PC-3 (cell line): ENCODE measurements around the gene SAMD8. TPM values are rescaled to one million over a fixed set of nuclear protein-coding genes. Genes with fewer than 3 reads are reported as not detected.

Experiments used
- ATAC-seq: fragments of 200-7000 bp; cut with Tn5 transposase; 2 replicates; pipeline ENCODE4 v1.9.1; 2020; ENCODE audit warnings: mild to moderate bottlenecking, moderate library complexity
- BruUV-seq: library from RNA; stranded (reverse); fragments of 400-500 nt; replicated peaks from 2 replicates; lab custom pipeline; 2021; lab: Mats Ljungman, UMichigan
- CTCF ChIA-PET: fragments of 300-600 bp; sonication (Branson Sonifier 250); formaldehyde crosslinking; loops from one replicate; lab custom pipeline; 2022; ENCODE audit warnings: antibody characterized with exemption; lab: Charles Lee
- POLR2A ChIA-PET: fragments of 300-600 bp; sonication (Branson Sonifier 250); formaldehyde crosslinking; loops from one replicate; lab custom pipeline; 2022; ENCODE audit warnings: antibody characterized with exemption; ENCODE audit not compliant: unreplicated experiment; lab: Charles Lee
- DNase-seq: peaks from one replicate; pipeline ENCODE4 v3.0.0-alpha.2; 2015
- H2AFZ ChIP-seq: fragments of 300-600 bp; sonication (generic); 2 replicates; pipeline ENCODE4 v1.6.0; 2016; ENCODE audit warnings: antibody characterized with exemption, low read length
- H3F3A ChIP-seq: fragments of 300-600 bp; sonication (generic); one replicate; pipeline ENCODE4 v1.6.0; 2017; ENCODE audit warnings: antibody characterized with exemption, low read length, control low read depth, mild to moderate bottlenecking; ENCODE audit not compliant: unreplicated experiment
- H3K27ac ChIP-seq: fragments of 300-600 bp; sonication (generic); 2 replicates; pipeline ENCODE4 v1.5.1; 2016; ENCODE audit warnings: mild to moderate bottlenecking, low read length
- H3K27me3 ChIP-seq: fragments of 300-600 bp; sonication (generic); 2 replicates; pipeline ENCODE4 v1.6.1; 2016; ENCODE audit warnings: low read length, mixed read lengths
- H3K36me3 ChIP-seq: fragments of 300-600 bp; sonication (generic); 2 replicates; pipeline ENCODE4 v1.6.1; 2016; ENCODE audit warnings: low read depth, mixed run types, low read length, mixed read lengths
- H3K4me1 ChIP-seq: fragments of 300-600 bp; sonication (generic); 2 replicates; pipeline ENCODE4 v1.5.1; 2016; ENCODE audit warnings: low read length; ENCODE audit not compliant: insufficient read depth
- H3K4me2 ChIP-seq: fragments of 300-600 bp; sonication (generic); 2 replicates; pipeline ENCODE4 v1.6.0; 2016; ENCODE audit warnings: low read length
- H3K4me3 ChIP-seq: fragments of 300-600 bp; sonication (generic); 2 replicates; pipeline ENCODE4 v1.5.1; 2016; ENCODE audit warnings: mild to moderate bottlenecking, low read length, mixed read lengths
- H3K79me2 ChIP-seq: fragments of 300-600 bp; sonication (generic); 2 replicates; pipeline ENCODE4 v1.6.1; 2017; ENCODE audit warnings: low read length, mixed read lengths
- H3K9ac ChIP-seq: fragments of 300-600 bp; sonication (generic); 2 replicates; pipeline ENCODE4 v1.6.0; 2016; ENCODE audit warnings: mild to moderate bottlenecking, low read length
- H3K9me2 ChIP-seq: fragments of 300-600 bp; sonication (generic); replicated peaks from 2 replicates; pipeline ENCODE4 v1.6.1; 2016; ENCODE audit warnings: mixed run types, low read length, mixed read lengths
- H3K9me3 ChIP-seq: fragments of 300-600 bp; sonication (generic); 2 replicates; pipeline ENCODE4 v1.6.1; 2016; ENCODE audit warnings: low read length, mixed read lengths
- H4K20me1 ChIP-seq: fragments of 300-600 bp; sonication (generic); 2 replicates; pipeline ENCODE4 v1.6.1; 2016; ENCODE audit warnings: low read length, mixed read lengths
- EZH2 ChIP-seq: fragments of 300-600 bp; sonication (generic); IDR thresholded peaks from one replicate; pipeline ENCODE4 v1.6.1; 2017; ENCODE audit warnings: antibody characterized with exemption, mild to moderate bottlenecking, low read length; ENCODE audit not compliant: unreplicated experiment
- EZH2phosphoT487 ChIP-seq: fragments of 300-600 bp; sonication (generic); IDR thresholded peaks from 2 replicates; pipeline ENCODE4 v1.6.1; 2018; ENCODE audit warnings: mild to moderate bottlenecking, antibody characterized with exemption, low read length, borderline replicate concordance
- intact Hi-C: fragments of 100-400 bp; cut with micrococcal nuclease; formaldehyde crosslinking; loops from 2 replicates; pipeline ENCODE4 v1.9.0; 2023
- total RNA-seq: library from RNA; depleted of rRNA; stranded (reverse); fragments of >200 nt; gene quantifications from 2 replicates; pipeline ENCODE4 v1.2.3, GENCODE V29; 2014
- TF ChIP-seq, protein P1 (sequence below): fragments of 300-600 bp; sonication (generic); conservative IDR thresholded peaks from 2 replicates; pipeline ENCODE4 v1.5.1; 2017; ENCODE audit warnings: antibody characterized with exemption, low read depth, mild to moderate bottlenecking, low read length

The SAMD8 gene
- total RNA-seq, 1 experiment from 2014 or later, result 47.4 TPM

DNA sequence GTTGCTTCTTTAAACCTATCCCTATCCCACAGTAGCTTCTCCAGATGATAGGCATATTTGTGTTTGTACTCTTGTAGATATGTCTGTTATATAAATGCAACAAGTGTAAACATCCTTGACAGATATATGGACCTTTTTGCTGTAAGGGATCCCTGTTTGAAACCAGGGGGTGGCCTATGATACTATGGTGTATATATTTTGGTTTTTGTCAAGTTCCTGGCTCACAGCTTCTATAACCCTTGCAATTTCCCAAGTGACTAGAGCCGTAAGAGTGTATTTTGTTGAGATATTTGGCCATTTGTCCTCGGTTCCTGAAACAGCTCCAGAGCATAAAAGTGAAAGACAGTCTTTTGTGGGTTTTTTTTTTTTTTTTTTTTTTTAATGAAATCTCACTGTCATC, 114.6 kb downstream of the SAMD8 start:
- Histone ChIP-seq H3K79me2 (peaks cover 84% of the 10 kb centered on the region), H4K20me1 (peaks cover 89% of the 10 kb centered on the region), H3K27ac (no peak overlapping the region), H3K27me3 (no peaks in the 10 kb centered on the region), H3K9me3 (no peaks in the 10 kb centered on the region), H3K4me3 (no peak overlapping the region), H3K36me3 (peaks cover 92% of the 10 kb centered on the region), H2AFZ (no peak overlapping the region), H3K4me1 (peaks cover 27% of the 10 kb centered on the region), H3K9me2 (no peaks in the 10 kb centered on the region), H3K9ac (no peak overlapping the region), H3K4me2 (no peak overlapping the region), H3F3A (peaks cover 50% of the 10 kb centered on the region)
- no TSS peak for BruUV-seq
- POLR2A ChIA-PET, result interaction anchor here (1.4 kb wide), 1 partner anchor 15 kb away, joined by 34 read pairs; the partner anchor contains the start of gene VDAC2
- ATAC-seq (no peak), DNase-seq (no peak)
- CTCF ChIA-PET, result interaction anchor here (0.9 to 1.4 kb wide), 3 partner anchors 10 to 173 kb away, joined by 3 to 12 read pairs (median 3); partner anchors contain the start of gene COMTD1
- TF ChIP-seq EZH2, result no peak
- TF ChIP-seq, protein P1, sequence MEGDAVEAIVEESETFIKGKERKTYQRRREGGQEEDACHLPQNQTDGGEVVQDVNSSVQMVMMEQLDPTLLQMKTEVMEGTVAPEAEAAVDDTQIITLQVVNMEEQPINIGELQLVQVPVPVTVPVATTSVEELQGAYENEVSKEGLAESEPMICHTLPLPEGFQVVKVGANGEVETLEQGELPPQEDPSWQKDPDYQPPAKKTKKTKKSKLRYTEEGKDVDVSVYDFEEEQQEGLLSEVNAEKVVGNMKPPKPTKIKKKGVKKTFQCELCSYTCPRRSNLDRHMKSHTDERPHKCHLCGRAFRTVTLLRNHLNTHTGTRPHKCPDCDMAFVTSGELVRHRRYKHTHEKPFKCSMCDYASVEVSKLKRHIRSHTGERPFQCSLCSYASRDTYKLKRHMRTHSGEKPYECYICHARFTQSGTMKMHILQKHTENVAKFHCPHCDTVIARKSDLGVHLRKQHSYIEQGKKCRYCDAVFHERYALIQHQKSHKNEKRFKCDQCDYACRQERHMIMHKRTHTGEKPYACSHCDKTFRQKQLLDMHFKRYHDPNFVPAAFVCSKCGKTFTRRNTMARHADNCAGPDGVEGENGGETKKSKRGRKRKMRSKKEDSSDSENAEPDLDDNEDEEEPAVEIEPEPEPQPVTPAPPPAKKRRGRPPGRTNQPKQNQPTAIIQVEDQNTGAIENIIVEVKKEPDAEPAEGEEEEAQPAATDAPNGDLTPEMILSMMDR, result no peak
- no peak for TF ChIP-seq EZH2phosphoT487
- intact Hi-C loops, result no loop called here

DNA sequence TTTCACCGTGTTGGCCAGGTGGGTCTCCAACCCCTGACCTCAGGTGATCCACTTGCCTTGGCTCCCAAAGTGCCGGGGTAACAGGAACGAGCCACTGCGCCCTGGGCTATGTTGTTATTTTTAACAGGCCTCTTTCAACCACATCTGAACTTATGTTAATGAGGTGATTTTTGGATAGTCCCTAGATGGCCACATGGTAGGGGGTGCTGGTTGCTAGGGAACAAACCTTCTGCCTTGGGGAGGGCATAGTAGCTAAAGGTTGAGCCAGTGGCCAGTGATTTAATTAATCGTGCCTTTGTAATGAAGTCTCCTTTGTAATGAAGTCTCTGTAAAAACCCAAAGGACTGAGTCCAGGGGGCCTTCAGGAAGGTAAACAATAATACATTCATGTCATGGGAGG, 115.2 kb downstream of the SAMD8 start:
- Histone ChIP-seq H3K27me3 (no peaks in the 10 kb centered on the region), H3K9ac (no peak overlapping the region), H3K4me1 (peaks cover 32% of the 10 kb centered on the region), H3K9me3 (no peaks in the 10 kb centered on the region), H3K4me3 (no peak overlapping the region), H3K27ac (no peak overlapping the region), H3K36me3 (peaks cover 92% of the 10 kb centered on the region), H3K4me2 (no peak overlapping the region), H4K20me1 (peaks cover 89% of the 10 kb centered on the region), H2AFZ (no peak overlapping the region), H3K79me2 (peaks cover 84% of the 10 kb centered on the region), H3F3A (peaks cover 55% of the 10 kb centered on the region), H3K9me2 (no peaks in the 10 kb centered on the region)
- DNase-seq, result no peak
- ChIA-PET CTCF (no interaction called here), POLR2A (no interaction called here)
- no peak for ATAC-seq
- no TSS peak for BruUV-seq
- intact Hi-C loops, result no loop called here
- TF ChIP-seq, protein P1, result no peak
- TF ChIP-seq EZH2phosphoT487 (no peak), EZH2 (no peak)

DNA sequence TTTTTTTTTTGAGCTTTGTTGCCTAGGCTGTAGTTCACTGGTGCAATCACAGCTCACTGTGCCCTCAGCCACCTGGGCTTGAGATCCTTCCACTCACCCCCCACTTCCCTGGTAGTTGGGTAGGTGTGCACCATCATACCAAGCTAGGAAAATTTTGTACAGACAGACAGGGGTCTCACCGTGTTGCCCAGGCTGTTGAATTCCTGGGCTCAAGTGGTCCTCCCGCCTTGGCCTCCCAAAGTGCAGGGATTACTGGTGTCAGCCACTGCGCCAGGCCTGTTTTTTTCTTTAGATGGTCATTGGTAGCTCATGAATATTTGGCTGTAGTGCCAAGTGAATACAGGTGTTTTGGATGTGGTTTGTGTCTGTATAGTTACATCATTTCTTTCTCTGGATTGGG, 116.8 kb downstream of the SAMD8 start:
- Histone ChIP-seq H3K27ac (no peak overlapping the region), H3K36me3 (peaks cover 86% of the 10 kb centered on the region), H3K79me2 (peaks cover 73% of the 10 kb centered on the region), H3K27me3 (no peaks in the 10 kb centered on the region), H3K9me3 (no peaks in the 10 kb centered on the region), H3K4me1 (peaks cover 43% of the 10 kb centered on the region), H3K9me2 (no peaks in the 10 kb centered on the region), H3K4me2 (no peak overlapping the region), H2AFZ (no peak overlapping the region), H3K9ac (no peak overlapping the region), H3K4me3 (no peak overlapping the region), H3F3A (peaks cover 66% of the 10 kb centered on the region), H4K20me1 (peaks cover 85% of the 10 kb centered on the region)
- TF ChIP-seq, protein P1, result no peak
- TF ChIP-seq EZH2phosphoT487 (no peak), EZH2 (no peak)
- intact Hi-C loops, result no loop called here
- CTCF ChIA-PET, result interaction anchor here (0.6 kb wide), 1 partner anchor 40 kb away, joined by 3 read pairs; no protein-coding TSS in a partner anchor
- no TSS peak for BruUV-seq
- ATAC-seq (no peak), DNase-seq (no peak)
- POLR2A ChIA-PET, result interaction anchor here (0.9 kb wide), 1 partner anchor 40 kb away, joined by 8 read pairs; no protein-coding TSS in a partner anchor
